Prostate gland (tissue), 2 donors: Measurements from ENCODE around the gene GGA3. TPM values are rescaled to one million over a fixed set of nuclear protein-coding genes. Genes with fewer than 3 reads are reported as not detected.

ENCODE experiments used
- DNase-seq: peaks from one replicate; pipeline ENCODE4 v3.0.0-alpha.2; 2019; ENCODE audit warnings: low spot score
- H3K27ac ChIP-seq, 2 donors: fragments of 200-600 bp; sonication (generic); 2 replicates each; pipeline ENCODE4 v1.5.1; 2017 to 2019
- H3K27me3 ChIP-seq: fragments of 200-600 bp; sonication (generic); replicated peaks from 2 replicates; pipeline ENCODE4 v1.5.1; 2019; ENCODE audit not compliant: insufficient read depth
- H3K36me3 ChIP-seq, 2 donors: fragments of 200-600 bp; sonication (generic); 1 replicate in 1 of 2; 2 replicates in 1 of 2; pipeline versions ENCODE4 v1.5.1 to v1.8.1; 2017 to 2019
- H3K4me1 ChIP-seq: fragments of 200-600 bp; sonication (generic); replicated peaks from 2 replicates; pipeline ENCODE4 v1.5.1; 2019
- H3K4me3 ChIP-seq, 2 donors: fragments of 200-600 bp; sonication (generic); 2 replicates each; pipeline ENCODE4 v1.5.1; 2017 to 2019
- H3K9me3 ChIP-seq: fragments of 200-600 bp; sonication (generic); 2 replicates; pipeline ENCODE4 v1.5.1; 2017
- POLR2A ChIP-seq: fragments of 450-650 bp; IDR thresholded peaks from one replicate; pipeline ENCODE4 v1.6.1; 2016; ENCODE audit warnings: antibody characterized with exemption, mild to moderate bottlenecking
- POLR2AphosphoS5 ChIP-seq: sonication (generic); formaldehyde crosslinking; IDR thresholded peaks from one replicate; pipeline ENCODE4 v1.6.1; 2017; ENCODE audit warnings: antibody characterized with exemption
- WGBS: methylation state at CpG from one replicate; pipeline ENCODE4 v1.1.5; 2018; 5-methylcytosine and 5-hydroxymethylcytosine counted together
- intact Hi-C: fragments of 100-400 bp; cut with DNase I; formaldehyde crosslinking; loops from one replicate; pipeline ENCODE4 v1.14.2; 2022
- total RNA-seq, 2 donors: library from RNA; depleted of rRNA; stranded (reverse); fragments of >200 nt; gene quantifications; one replicate each; pipeline ENCODE4 v1.1.0, GENCODE V29; 2016
- TF ChIP-seq, protein P1 (sequence below), 4 experiments: fragments of 200-600 bp in 2 of 4; fragments of 450-650 bp in 2 of 4; sonication (generic) in 2 of 4; IDR thresholded peaks; 1 replicate in 3 of 4; 2 replicates in 1 of 4; pipeline ENCODE4 v1.5.1; 2016 to 2019; ENCODE audit warnings: antibody characterized with exemption in 4 of 4, mild to moderate bottlenecking in 2 of 4, moderate library complexity in 2 of 4

Gene GGA3
- total RNA-seq, 2 donors from 2014 or later, result 18.9 to 43.3 TPM

DNA sequence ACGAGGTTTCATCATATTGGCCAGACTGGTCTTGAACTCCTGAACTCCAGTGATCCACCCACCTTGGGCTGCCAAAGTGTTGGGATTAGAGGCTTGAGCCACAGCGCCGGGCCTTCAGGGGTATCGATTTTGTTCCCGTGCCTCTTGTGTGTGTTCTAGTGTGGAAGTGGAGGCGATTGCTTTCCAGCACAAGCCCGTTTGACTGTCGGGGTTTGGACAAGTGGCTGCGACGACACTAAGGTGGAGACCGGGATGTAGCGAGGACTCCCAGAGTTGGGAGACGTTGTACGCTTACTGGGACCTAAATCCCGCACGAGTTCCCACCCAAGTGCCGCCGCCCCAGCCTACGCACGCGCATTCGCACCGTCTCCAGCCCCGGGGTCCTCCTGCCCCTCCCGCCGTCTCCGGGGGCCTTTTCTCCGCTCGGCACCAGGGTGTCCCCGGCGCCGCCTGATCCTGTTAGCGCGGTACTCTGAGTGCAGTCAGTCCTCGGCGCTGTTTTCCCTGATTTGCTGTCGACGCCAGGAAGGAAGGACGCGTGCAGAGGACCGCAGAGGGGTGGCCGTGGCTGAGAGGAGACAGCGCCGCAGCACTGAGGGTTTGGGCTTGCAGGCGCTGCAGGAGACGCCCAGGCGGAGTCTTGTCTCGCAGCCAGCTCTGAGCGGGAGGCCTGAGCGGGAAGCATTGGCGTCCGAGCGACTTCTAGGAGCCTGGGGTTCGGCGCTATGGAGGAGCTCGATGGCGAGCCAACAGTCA, 56.2 kb downstream of the GGA3 start, which contains the start of gene NUP85:
Gene NUP85, plus strand, starts transcription at position 643 of the 756 bp plus-strand sequence. Its CDS starts 83 bp downstream, at position 726.
- intact Hi-C loops, result loop anchor here (2.0 kb wide), 1 partner anchor 90 kb away; no protein-coding TSS in a partner anchor
- Histone ChIP-seq H3K27me3 (no peaks in the 10 kb centered on the region), H3K27ac (peak within 1 kb of the TSS; percentile 85 to 93), H3K4me1 (no peaks in the 10 kb centered on the region), H3K9me3 (no peaks in the 10 kb centered on the region), H3K4me3 (peak within 1 kb of the TSS; percentile 74 to 85), H3K36me3 (no peaks in the 10 kb centered on the region)
- under 1% methylated on average over 57 of the region's 57 CpGs for WGBS
- peak; percentile 91 for TF ChIP-seq POLR2AphosphoS5
- peak; percentile 45 for TF ChIP-seq POLR2A
- TF ChIP-seq, protein P1, sequence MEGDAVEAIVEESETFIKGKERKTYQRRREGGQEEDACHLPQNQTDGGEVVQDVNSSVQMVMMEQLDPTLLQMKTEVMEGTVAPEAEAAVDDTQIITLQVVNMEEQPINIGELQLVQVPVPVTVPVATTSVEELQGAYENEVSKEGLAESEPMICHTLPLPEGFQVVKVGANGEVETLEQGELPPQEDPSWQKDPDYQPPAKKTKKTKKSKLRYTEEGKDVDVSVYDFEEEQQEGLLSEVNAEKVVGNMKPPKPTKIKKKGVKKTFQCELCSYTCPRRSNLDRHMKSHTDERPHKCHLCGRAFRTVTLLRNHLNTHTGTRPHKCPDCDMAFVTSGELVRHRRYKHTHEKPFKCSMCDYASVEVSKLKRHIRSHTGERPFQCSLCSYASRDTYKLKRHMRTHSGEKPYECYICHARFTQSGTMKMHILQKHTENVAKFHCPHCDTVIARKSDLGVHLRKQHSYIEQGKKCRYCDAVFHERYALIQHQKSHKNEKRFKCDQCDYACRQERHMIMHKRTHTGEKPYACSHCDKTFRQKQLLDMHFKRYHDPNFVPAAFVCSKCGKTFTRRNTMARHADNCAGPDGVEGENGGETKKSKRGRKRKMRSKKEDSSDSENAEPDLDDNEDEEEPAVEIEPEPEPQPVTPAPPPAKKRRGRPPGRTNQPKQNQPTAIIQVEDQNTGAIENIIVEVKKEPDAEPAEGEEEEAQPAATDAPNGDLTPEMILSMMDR (IDR thresholded peaks at IDR 0.05), result peak in 2 of 4 experiments; percentile 9 to 16
- peak; percentile 88 for DNase-seq

DNA sequence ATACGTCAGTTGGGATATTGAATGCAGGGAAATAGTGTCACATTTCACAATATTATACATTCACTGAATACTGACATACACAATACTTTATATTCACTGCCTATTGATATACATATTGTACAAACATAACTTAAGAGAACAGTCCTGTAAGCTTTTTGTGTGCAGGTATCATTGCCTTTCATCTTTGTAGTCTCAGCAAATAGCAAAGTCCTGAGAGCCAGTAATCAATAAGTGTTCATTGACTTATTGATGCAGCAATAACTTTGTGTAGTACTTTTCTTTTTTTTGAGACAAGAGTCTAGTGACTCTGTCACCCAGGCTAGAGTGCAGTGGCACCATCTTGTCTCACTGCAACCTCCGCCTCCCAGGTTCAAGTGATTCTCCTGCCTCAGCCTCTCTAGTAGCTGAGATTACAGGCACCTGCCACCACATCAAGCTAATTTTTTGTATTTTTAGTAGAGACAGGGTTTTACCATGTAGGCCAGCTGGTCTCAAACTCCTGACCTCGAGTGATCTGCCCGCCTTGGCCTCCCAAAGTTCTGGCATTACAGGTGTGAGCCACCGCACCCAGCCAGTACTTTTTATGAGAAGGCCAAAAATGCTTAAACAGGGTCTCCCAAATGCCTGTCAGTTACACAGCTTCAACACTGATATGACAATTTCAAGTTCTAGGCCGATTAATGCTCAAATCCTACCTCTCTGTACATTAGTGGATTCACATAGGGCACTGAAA, 61.4 kb downstream of the GGA3 start:
- Histone ChIP-seq H3K36me3 (no peaks in the 10 kb centered on the region), H3K4me1 (no peaks in the 10 kb centered on the region), H3K4me3 (no peak overlapping the region), H3K9me3 (no peaks in the 10 kb centered on the region), H3K27ac (no peak overlapping the region), H3K27me3 (no peaks in the 10 kb centered on the region)
- intact Hi-C loops, result loop anchor here (5.0 kb wide), 1 partner anchor 238 kb away; no protein-coding TSS in a partner anchor
- TF ChIP-seq POLR2AphosphoS5 (no peak), POLR2A (no peak)
- TF ChIP-seq, protein P1 (IDR thresholded peaks at IDR 0.05), result no peak
- DNase-seq, result no peak
- WGBS, result 91% methylated on average over 6 of the region's 6 CpGs

DNA sequence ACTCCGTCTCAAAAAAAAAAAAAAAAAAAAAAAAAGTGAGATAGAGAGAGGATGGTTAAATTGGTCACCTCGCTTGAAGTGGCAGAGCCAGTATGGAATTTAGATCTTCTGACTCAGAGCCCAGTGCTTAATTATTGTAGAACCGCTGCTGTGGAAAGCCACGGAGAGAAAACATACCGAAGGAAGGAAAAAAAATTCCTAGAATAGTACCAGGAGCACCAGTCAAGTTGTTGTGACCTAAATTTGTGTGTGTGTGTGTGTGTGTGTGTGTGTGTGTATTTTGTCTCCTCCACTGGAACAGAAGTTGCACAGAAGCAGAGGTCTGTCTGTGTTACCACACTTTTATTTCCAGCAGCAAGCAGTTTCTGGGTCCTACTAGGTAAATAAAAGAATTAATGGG, 66.5 kb downstream of the GGA3 start:
- no peaks in the 10 kb centered on the region for H3K4me1 ChIP-seq
- WGBS, result 83% methylated on average over 4 of the region's 5 CpGs
- no peaks in the 10 kb centered on the region for H3K27me3 ChIP-seq
- no peaks in the 10 kb centered on the region for H3K9me3 ChIP-seq
- intact Hi-C loops, result no loop called here
- no peak overlapping the region for H3K4me3 ChIP-seq
- H3K27ac ChIP-seq, result no peak overlapping the region
- no peak for DNase-seq
- TF ChIP-seq, protein P1 (IDR thresholded peaks at IDR 0.05), result no peak
- no peak for TF ChIP-seq POLR2AphosphoS5
- TF ChIP-seq POLR2A, result no peak
- H3K36me3 ChIP-seq, result no peaks in the 10 kb centered on the region

DNA sequence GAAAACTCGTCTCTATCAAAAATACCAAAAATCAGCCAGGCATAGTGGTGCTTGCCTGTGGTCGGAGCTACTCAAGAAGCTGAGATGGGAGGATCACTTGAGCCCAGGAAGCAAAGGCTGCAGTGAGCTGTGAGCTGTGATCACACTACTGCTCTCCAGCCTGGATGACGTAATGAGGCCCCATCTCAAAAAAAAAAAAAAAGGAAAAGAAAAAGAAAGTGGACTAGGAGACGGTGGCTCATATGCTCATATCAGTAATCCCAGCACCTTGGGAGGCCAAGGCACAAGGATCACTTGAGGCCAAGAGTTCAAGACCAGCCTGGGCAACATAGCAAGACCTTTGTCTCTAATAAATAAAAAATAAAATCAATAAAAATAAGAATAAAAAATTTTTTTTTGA, 69.8 kb downstream of the GGA3 start:
- Histone ChIP-seq H3K36me3 (no peaks in the 10 kb centered on the region), H3K4me3 (no peak overlapping the region), H3K4me1 (no peaks in the 10 kb centered on the region), H3K9me3 (no peaks in the 10 kb centered on the region), H3K27me3 (no peaks in the 10 kb centered on the region), H3K27ac (no peak overlapping the region)
- 75% methylated on average over 4 of the region's 4 CpGs for WGBS
- intact Hi-C loops, result no loop called here
- no peak for TF ChIP-seq POLR2AphosphoS5
- no peak for TF ChIP-seq POLR2A
- TF ChIP-seq, protein P1 (IDR thresholded peaks at IDR 0.05), result no peak
- DNase-seq, result no peak
